Measurements from ENCODE around the gene GMPPB.

DNA sequence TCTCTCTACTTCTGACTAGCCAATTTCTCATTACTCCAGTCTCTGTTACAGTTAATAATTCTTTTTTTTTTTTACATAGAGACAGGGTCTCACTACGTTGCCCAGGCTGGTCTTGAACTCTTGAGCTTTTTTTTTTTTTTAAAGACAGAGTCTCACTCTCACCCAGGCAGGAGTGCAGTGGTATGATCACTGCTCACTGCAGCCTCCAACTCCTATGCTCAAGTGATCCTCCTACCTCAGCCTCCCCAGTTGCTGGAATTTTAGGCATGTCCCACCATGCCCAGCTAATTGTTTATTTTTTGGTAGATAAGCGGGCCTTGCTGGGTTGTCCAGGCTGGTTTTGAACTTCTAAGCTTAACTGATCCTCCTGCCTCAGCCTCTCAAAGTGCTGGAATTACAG, 49.0 kb upstream of the GMPPB start:
- TF ChIP-seq, protein P1, sequence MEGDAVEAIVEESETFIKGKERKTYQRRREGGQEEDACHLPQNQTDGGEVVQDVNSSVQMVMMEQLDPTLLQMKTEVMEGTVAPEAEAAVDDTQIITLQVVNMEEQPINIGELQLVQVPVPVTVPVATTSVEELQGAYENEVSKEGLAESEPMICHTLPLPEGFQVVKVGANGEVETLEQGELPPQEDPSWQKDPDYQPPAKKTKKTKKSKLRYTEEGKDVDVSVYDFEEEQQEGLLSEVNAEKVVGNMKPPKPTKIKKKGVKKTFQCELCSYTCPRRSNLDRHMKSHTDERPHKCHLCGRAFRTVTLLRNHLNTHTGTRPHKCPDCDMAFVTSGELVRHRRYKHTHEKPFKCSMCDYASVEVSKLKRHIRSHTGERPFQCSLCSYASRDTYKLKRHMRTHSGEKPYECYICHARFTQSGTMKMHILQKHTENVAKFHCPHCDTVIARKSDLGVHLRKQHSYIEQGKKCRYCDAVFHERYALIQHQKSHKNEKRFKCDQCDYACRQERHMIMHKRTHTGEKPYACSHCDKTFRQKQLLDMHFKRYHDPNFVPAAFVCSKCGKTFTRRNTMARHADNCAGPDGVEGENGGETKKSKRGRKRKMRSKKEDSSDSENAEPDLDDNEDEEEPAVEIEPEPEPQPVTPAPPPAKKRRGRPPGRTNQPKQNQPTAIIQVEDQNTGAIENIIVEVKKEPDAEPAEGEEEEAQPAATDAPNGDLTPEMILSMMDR (IDR thresholded peaks at IDR 0.05) = no peak
- no peak for TF ChIP-seq POLR2A (IDR thresholded peaks at IDR 0.05)

Data from adrenal gland (tissue), 5 donors.